WTC11 (cell line): ENCODE results near the gene FAM107B. TPM values are rescaled to one million over a fixed set of nuclear protein-coding genes. Genes with fewer than 3 reads are reported as not detected.

Experiments
- ATAC-seq: fragments of 200-7000 bp; cut with Tn5 transposase; 2 replicates; pipeline ENCODE4 v1.10.0; 2021; ENCODE audit warnings: mild to moderate bottlenecking, moderate library complexity
- CTCF ChIA-PET: fragments of 300-600 bp; sonication (Branson Sonifier 250); formaldehyde crosslinking; loops from one replicate; lab custom pipeline; 2021; ENCODE audit warnings: antibody characterized with exemption; lab: Charles Lee
- POLR2A ChIA-PET: fragments of 350-600 bp; sonication (Branson Sonifier 250); formaldehyde crosslinking; loops from one replicate; lab custom pipeline; 2021; ENCODE audit warnings: antibody characterized with exemption; lab: Charles Lee
- DNase-seq: peaks from one replicate; pipeline ENCODE4 v3.0.0; 2021; ENCODE audit warnings: low spot score
- H3K27ac Mint-ChIP-seq: 2 replicates; pipeline ENCODE4 v1.8.0; 2021; ENCODE audit warnings: mixed read lengths
- H3K27me3 Mint-ChIP-seq: 2 replicates; pipeline ENCODE4 v1.8.0; 2021; ENCODE audit warnings: low read depth, mild to moderate bottlenecking, moderate library complexity, mixed read lengths
- H3K36me3 Mint-ChIP-seq: 2 replicates; pipeline ENCODE4 v1.8.0; 2021; ENCODE audit warnings: mixed read lengths
- H3K4me1 Mint-ChIP-seq: 2 replicates; pipeline ENCODE4 v1.8.0; 2022; ENCODE audit warnings: mixed read lengths
- H3K4me3 Mint-ChIP-seq: 2 replicates; pipeline ENCODE4 v1.8.0; 2021; ENCODE audit warnings: mild to moderate bottlenecking, moderate library complexity, mixed read lengths
- H3K9me3 Mint-ChIP-seq: 2 replicates; pipeline ENCODE4 v1.8.0; 2021; ENCODE audit warnings: mixed read lengths
- ESRRA ChIP-seq: sonication (generic); formaldehyde crosslinking; IDR thresholded peaks from 2 replicates; pipeline ENCODE4 v1.8.1; 2022; ENCODE audit warnings: mild to moderate bottlenecking, missing genetic modification reagents, borderline replicate concordance
- IRF2 ChIP-seq: sonication (generic); formaldehyde crosslinking; IDR thresholded peaks from 2 replicates; pipeline ENCODE4 v1.8.0; 2022; ENCODE audit warnings: low read depth, missing genetic modification reagents, borderline replicate concordance
- JAZF1 ChIP-seq: fragments of 250-450 bp; sonication (Bioruptor Pico); IDR thresholded peaks from 2 replicates; pipeline ENCODE4 v1.9.0; 2021; ENCODE audit warnings: moderate library complexity, mild to moderate bottlenecking, inconsistent platforms
- SMAD3 ChIP-seq: sonication (generic); formaldehyde crosslinking; IDR thresholded peaks from 2 replicates; pipeline ENCODE4 v1.8.0; 2022; ENCODE audit warnings: missing genetic modification reagents, mild to moderate bottlenecking, borderline replicate concordance
- SMAD4 ChIP-seq: sonication (generic); formaldehyde crosslinking; IDR thresholded peaks from 2 replicates; pipeline ENCODE4 v1.8.0; 2022; ENCODE audit warnings: mild to moderate bottlenecking, missing genetic modification reagents
- ZNF138 ChIP-seq: sonication (generic); formaldehyde crosslinking; conservative IDR thresholded peaks from 2 replicates; pipeline ENCODE4 v1.8.1; 2022; ENCODE audit warnings: mild to moderate bottlenecking, moderate library complexity, missing genetic modification reagents
- ZNF263 ChIP-seq: sonication (generic); formaldehyde crosslinking; IDR thresholded peaks from 2 replicates; pipeline ENCODE4 v1.8.1; 2022; ENCODE audit warnings: low read depth, mild to moderate bottlenecking, moderate library complexity, missing genetic modification reagents
- ZNF671 ChIP-seq: fragments of 250-450 bp; sonication (Bioruptor Pico); IDR thresholded peaks from 2 replicates; pipeline ENCODE4 v1.8.0; 2021; ENCODE audit warnings: mild to moderate bottlenecking
- total RNA-seq: library from RNA; stranded (reverse); gene quantifications from 3 replicates; pipeline ENCODE4 v1.2.3, GENCODE V29; 2021
- TF ChIP-seq, protein P1 (sequence below): sonication (generic); formaldehyde crosslinking; IDR thresholded peaks from 2 replicates; pipeline ENCODE4 v1.8.1; 2023; ENCODE audit warnings: mild to moderate bottlenecking, missing genetic modification reagents, borderline replicate concordance
- TF ChIP-seq, protein P2 (sequence below): sonication (generic); formaldehyde crosslinking; IDR thresholded peaks from 2 replicates; pipeline ENCODE4 v1.8.0; 2023; ENCODE audit warnings: mild to moderate bottlenecking, missing genetic modification reagents
- TF ChIP-seq, protein P3 (sequence below): sonication (generic); formaldehyde crosslinking; IDR thresholded peaks from 2 replicates; pipeline ENCODE4 v1.8.1; 2023; ENCODE audit warnings: mild to moderate bottlenecking, missing genetic modification reagents
- TF ChIP-seq, protein P4 (sequence below): sonication (generic); formaldehyde crosslinking; IDR thresholded peaks from 2 replicates; pipeline ENCODE4 v1.8.0; 2023; ENCODE audit warnings: missing genetic modification reagents, mild to moderate bottlenecking, borderline replicate concordance
- TF ChIP-seq, protein P5 (sequence below): fragments of 200-600 bp; IDR thresholded peaks from 2 replicates; pipeline ENCODE4 v1.8.0; 2022; ENCODE audit warnings: antibody characterized with exemption

The FAM107B gene
- total RNA-seq, 1 experiment from 2014 or later: 22.4 TPM

DNA sequence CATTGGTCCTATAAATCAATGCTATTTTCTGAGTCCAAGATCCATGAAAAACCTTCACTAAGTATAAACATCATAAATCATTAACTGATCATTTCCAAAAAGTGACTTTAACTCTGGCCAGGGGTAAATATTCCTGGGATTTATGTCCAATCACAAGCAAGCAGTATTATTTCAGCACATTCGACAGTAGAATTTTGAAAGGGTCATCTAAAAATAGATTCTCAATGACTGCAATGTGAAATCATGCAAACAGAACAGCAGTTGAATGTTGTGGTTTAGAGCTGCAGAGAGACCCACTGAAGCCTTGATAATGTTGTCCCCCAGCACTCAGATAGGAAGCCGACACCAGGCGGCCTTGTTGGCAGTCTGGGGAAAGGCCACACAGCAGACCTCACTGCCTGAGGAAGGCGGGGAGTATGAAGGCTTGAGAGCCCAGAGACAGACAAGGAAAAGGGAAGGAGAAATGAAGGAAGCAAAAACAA is 38.1 kb downstream of the FAM107B start:
- no peak for DNase-seq
- H3K9me3 Mint-ChIP-seq: peaks cover 11% of the 10 kb centered on the region
- H3K36me3 Mint-ChIP-seq: no peaks in the 10 kb centered on the region
- no peak overlapping the region for H3K27ac Mint-ChIP-seq
- peak; percentile 51; the same call in 1 of the 2 replicates for ATAC-seq
- TF ChIP-seq ZNF671 (CRISPR knock-in tag) (no peak), ZNF138 (no peak), JAZF1 (CRISPR knock-in tag) (no peak), ZNF263 (no peak), SMAD4 (CRISPR knock-in tag) (no peak), ESRRA (CRISPR knock-in tag) (no peak), SMAD3 (CRISPR knock-in tag) (no peak), IRF2 (CRISPR knock-in tag) (no peak)
- TF ChIP-seq, protein P1, sequence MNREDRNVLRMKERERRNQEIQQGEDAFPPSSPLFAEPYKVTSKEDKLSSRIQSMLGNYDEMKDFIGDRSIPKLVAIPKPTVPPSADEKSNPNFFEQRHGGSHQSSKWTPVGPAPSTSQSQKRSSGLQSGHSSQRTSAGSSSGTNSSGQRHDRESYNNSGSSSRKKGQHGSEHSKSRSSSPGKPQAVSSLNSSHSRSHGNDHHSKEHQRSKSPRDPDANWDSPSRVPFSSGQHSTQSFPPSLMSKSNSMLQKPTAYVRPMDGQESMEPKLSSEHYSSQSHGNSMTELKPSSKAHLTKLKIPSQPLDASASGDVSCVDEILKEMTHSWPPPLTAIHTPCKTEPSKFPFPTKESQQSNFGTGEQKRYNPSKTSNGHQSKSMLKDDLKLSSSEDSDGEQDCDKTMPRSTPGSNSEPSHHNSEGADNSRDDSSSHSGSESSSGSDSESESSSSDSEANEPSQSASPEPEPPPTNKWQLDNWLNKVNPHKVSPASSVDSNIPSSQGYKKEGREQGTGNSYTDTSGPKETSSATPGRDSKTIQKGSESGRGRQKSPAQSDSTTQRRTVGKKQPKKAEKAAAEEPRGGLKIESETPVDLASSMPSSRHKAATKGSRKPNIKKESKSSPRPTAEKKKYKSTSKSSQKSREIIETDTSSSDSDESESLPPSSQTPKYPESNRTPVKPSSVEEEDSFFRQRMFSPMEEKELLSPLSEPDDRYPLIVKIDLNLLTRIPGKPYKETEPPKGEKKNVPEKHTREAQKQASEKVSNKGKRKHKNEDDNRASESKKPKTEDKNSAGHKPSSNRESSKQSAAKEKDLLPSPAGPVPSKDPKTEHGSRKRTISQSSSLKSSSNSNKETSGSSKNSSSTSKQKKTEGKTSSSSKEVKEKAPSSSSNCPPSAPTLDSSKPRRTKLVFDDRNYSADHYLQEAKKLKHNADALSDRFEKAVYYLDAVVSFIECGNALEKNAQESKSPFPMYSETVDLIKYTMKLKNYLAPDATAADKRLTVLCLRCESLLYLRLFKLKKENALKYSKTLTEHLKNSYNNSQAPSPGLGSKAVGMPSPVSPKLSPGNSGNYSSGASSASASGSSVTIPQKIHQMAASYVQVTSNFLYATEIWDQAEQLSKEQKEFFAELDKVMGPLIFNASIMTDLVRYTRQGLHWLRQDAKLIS: no peak
- TF ChIP-seq, protein P2, sequence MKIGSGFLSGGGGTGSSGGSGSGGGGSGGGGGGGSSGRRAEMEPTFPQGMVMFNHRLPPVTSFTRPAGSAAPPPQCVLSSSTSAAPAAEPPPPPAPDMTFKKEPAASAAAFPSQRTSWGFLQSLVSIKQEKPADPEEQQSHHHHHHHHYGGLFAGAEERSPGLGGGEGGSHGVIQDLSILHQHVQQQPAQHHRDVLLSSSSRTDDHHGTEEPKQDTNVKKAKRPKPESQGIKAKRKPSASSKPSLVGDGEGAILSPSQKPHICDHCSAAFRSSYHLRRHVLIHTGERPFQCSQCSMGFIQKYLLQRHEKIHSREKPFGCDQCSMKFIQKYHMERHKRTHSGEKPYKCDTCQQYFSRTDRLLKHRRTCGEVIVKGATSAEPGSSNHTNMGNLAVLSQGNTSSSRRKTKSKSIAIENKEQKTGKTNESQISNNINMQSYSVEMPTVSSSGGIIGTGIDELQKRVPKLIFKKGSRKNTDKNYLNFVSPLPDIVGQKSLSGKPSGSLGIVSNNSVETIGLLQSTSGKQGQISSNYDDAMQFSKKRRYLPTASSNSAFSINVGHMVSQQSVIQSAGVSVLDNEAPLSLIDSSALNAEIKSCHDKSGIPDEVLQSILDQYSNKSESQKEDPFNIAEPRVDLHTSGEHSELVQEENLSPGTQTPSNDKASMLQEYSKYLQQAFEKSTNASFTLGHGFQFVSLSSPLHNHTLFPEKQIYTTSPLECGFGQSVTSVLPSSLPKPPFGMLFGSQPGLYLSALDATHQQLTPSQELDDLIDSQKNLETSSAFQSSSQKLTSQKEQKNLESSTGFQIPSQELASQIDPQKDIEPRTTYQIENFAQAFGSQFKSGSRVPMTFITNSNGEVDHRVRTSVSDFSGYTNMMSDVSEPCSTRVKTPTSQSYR (CRISPR knock-in tag): no peak
- TF ChIP-seq, protein P3, sequence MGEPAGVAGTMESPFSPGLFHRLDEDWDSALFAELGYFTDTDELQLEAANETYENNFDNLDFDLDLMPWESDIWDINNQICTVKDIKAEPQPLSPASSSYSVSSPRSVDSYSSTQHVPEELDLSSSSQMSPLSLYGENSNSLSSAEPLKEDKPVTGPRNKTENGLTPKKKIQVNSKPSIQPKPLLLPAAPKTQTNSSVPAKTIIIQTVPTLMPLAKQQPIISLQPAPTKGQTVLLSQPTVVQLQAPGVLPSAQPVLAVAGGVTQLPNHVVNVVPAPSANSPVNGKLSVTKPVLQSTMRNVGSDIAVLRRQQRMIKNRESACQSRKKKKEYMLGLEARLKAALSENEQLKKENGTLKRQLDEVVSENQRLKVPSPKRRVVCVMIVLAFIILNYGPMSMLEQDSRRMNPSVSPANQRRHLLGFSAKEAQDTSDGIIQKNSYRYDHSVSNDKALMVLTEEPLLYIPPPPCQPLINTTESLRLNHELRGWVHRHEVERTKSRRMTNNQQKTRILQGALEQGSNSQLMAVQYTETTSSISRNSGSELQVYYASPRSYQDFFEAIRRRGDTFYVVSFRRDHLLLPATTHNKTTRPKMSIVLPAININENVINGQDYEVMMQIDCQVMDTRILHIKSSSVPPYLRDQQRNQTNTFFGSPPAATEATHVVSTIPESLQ: no peak
- TF ChIP-seq, protein P4, sequence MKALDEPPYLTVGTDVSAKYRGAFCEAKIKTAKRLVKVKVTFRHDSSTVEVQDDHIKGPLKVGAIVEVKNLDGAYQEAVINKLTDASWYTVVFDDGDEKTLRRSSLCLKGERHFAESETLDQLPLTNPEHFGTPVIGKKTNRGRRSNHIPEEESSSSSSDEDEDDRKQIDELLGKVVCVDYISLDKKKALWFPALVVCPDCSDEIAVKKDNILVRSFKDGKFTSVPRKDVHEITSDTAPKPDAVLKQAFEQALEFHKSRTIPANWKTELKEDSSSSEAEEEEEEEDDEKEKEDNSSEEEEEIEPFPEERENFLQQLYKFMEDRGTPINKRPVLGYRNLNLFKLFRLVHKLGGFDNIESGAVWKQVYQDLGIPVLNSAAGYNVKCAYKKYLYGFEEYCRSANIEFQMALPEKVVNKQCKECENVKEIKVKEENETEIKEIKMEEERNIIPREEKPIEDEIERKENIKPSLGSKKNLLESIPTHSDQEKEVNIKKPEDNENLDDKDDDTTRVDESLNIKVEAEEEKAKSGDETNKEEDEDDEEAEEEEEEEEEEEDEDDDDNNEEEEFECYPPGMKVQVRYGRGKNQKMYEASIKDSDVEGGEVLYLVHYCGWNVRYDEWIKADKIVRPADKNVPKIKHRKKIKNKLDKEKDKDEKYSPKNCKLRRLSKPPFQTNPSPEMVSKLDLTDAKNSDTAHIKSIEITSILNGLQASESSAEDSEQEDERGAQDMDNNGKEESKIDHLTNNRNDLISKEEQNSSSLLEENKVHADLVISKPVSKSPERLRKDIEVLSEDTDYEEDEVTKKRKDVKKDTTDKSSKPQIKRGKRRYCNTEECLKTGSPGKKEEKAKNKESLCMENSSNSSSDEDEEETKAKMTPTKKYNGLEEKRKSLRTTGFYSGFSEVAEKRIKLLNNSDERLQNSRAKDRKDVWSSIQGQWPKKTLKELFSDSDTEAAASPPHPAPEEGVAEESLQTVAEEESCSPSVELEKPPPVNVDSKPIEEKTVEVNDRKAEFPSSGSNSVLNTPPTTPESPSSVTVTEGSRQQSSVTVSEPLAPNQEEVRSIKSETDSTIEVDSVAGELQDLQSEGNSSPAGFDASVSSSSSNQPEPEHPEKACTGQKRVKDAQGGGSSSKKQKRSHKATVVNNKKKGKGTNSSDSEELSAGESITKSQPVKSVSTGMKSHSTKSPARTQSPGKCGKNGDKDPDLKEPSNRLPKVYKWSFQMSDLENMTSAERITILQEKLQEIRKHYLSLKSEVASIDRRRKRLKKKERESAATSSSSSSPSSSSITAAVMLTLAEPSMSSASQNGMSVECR (CRISPR knock-in tag): no peak
- TF ChIP-seq, protein P5, sequence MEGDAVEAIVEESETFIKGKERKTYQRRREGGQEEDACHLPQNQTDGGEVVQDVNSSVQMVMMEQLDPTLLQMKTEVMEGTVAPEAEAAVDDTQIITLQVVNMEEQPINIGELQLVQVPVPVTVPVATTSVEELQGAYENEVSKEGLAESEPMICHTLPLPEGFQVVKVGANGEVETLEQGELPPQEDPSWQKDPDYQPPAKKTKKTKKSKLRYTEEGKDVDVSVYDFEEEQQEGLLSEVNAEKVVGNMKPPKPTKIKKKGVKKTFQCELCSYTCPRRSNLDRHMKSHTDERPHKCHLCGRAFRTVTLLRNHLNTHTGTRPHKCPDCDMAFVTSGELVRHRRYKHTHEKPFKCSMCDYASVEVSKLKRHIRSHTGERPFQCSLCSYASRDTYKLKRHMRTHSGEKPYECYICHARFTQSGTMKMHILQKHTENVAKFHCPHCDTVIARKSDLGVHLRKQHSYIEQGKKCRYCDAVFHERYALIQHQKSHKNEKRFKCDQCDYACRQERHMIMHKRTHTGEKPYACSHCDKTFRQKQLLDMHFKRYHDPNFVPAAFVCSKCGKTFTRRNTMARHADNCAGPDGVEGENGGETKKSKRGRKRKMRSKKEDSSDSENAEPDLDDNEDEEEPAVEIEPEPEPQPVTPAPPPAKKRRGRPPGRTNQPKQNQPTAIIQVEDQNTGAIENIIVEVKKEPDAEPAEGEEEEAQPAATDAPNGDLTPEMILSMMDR: no peak
- H3K4me1 Mint-ChIP-seq: no peaks in the 10 kb centered on the region
- H3K4me3 Mint-ChIP-seq: no peak overlapping the region
- ChIA-PET POLR2A (no interaction called here), CTCF (interaction anchor here (0.7 kb wide), 1 partner anchor 193 kb away, joined by 3 read pairs; no protein-coding TSS in a partner anchor)
- H3K27me3 Mint-ChIP-seq: no peaks in the 10 kb centered on the region
